OCI-LY7 (cell line): ENCODE measurements around the gene FOXP1.

ENCODE experiments used
- EZH2phosphoT487 ChIP-seq: fragments of 200-600 bp; sonication (generic); IDR thresholded peaks from 2 replicates; pipeline ENCODE4 v1.6.1; 2018; ENCODE audit warnings: low read depth, borderline replicate concordance, mild to moderate bottlenecking, mixed run types, antibody characterized with exemption, low read length, moderate library complexity, mixed read lengths
- TF ChIP-seq, protein P1 (sequence below): fragments of 200-600 bp; sonication (generic); conservative IDR thresholded peaks from 2 replicates; pipeline ENCODE4 v1.5.1; 2014; ENCODE audit warnings: mild to moderate bottlenecking, antibody characterized with exemption, low read length, moderate library complexity, mixed read lengths

DNA sequence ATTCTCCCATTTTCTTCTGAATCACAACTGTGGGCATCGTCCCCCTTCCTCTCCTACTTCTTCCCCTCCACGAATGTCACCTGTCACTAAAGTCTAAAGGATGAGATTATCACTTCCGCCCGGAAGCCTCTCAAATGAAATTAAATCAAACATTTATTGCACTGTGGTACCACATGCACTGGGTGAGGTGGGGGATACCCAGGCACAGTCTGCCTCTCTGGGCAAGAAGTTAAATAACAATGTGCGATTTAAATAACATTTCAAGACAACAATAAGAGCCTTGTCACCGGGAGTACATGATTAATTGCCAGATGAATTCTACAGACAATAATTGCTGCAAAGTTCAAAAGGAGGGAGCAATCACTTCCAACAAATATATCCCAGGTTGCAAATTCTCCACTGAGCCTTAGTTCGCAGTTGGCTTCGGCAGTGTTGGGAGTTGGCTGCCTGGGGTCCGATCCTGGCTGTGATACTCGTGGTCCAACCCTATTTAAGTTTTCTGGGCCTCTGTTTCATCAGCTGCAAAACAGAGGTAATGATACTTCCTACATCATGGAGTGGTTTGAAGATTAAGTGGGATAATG, 77.7 kb downstream of the FOXP1 start:
- TF ChIP-seq, protein P1, sequence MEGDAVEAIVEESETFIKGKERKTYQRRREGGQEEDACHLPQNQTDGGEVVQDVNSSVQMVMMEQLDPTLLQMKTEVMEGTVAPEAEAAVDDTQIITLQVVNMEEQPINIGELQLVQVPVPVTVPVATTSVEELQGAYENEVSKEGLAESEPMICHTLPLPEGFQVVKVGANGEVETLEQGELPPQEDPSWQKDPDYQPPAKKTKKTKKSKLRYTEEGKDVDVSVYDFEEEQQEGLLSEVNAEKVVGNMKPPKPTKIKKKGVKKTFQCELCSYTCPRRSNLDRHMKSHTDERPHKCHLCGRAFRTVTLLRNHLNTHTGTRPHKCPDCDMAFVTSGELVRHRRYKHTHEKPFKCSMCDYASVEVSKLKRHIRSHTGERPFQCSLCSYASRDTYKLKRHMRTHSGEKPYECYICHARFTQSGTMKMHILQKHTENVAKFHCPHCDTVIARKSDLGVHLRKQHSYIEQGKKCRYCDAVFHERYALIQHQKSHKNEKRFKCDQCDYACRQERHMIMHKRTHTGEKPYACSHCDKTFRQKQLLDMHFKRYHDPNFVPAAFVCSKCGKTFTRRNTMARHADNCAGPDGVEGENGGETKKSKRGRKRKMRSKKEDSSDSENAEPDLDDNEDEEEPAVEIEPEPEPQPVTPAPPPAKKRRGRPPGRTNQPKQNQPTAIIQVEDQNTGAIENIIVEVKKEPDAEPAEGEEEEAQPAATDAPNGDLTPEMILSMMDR: no peak
- no peak for TF ChIP-seq EZH2phosphoT487
